HepG2 (cell line): Measurements from ENCODE around the gene PLCB4.

Source experiments
- HNF4A ChIP-seq: sonication (generic); formaldehyde crosslinking; IDR thresholded peaks from 2 replicates; pipeline ENCODE4 v1.4.0; 2020; ENCODE audit warnings: missing genetic modification reagents
- HNRNPK ChIP-seq: fragments of 200-400 bp; formaldehyde crosslinking; IDR thresholded peaks from 2 replicates; pipeline ENCODE4 v1.6.1; 2018; ENCODE audit warnings: low read length, low read depth, moderate library complexity, mild to moderate bottlenecking; ENCODE audit not compliant: poor library complexity, severe bottlenecking
- MAFK ChIP-seq, 2 experiments: IDR thresholded peaks in 1 of 2; conservative IDR thresholded peaks in 1 of 2; 2 replicates each; pipeline ENCODE4 v1.6.1; 2011; ENCODE audit warnings: improper control_type of control experiment in 2 of 2, low read length in 2 of 2
- SMARCC2 ChIP-seq: fragments of 450-650 bp; IDR thresholded peaks from 2 replicates; pipeline ENCODE4 v1.6.1; 2017; ENCODE audit warnings: antibody characterized with exemption, mild to moderate bottlenecking
- ZNF207 ChIP-seq: fragments of 450-650 bp; IDR thresholded peaks from 2 replicates; pipeline ENCODE4 v1.6.1; 2016; ENCODE audit warnings: antibody characterized with exemption, borderline replicate concordance
- TF ChIP-seq, protein P1 (sequence below): IDR thresholded peaks from 2 replicates; pipeline ENCODE4 v1.6.1; 2016; ENCODE audit warnings: low read depth, missing genetic modification reagents, missing compliant biosample characterization
- TF ChIP-seq, protein P2 (sequence below): sonication (generic); formaldehyde crosslinking; IDR thresholded peaks from 2 replicates; pipeline ENCODE4 v1.9.0; 2021; ENCODE audit warnings: missing genetic modification reagents, borderline replicate concordance

DNA sequence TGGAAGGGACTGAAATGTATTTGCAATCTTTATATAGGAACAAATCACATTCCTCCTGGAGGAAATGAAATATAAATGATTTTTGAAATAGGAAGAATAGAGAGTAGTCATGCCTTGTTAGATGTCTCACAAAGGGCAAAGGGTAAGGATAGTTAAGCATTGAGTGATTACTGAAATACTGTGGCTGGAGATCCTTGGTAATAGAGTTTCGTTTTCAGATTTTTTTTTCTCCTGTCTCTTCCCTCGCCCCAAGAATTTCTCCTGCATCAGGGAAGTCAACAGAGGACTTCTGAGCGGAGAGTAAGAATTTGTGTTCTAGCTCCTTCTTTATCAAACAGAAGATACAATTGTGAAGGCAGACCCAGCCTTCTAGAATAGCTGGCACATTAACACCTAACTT, 79.4 kb downstream of the PLCB4 start:
- TF ChIP-seq, protein P1, sequence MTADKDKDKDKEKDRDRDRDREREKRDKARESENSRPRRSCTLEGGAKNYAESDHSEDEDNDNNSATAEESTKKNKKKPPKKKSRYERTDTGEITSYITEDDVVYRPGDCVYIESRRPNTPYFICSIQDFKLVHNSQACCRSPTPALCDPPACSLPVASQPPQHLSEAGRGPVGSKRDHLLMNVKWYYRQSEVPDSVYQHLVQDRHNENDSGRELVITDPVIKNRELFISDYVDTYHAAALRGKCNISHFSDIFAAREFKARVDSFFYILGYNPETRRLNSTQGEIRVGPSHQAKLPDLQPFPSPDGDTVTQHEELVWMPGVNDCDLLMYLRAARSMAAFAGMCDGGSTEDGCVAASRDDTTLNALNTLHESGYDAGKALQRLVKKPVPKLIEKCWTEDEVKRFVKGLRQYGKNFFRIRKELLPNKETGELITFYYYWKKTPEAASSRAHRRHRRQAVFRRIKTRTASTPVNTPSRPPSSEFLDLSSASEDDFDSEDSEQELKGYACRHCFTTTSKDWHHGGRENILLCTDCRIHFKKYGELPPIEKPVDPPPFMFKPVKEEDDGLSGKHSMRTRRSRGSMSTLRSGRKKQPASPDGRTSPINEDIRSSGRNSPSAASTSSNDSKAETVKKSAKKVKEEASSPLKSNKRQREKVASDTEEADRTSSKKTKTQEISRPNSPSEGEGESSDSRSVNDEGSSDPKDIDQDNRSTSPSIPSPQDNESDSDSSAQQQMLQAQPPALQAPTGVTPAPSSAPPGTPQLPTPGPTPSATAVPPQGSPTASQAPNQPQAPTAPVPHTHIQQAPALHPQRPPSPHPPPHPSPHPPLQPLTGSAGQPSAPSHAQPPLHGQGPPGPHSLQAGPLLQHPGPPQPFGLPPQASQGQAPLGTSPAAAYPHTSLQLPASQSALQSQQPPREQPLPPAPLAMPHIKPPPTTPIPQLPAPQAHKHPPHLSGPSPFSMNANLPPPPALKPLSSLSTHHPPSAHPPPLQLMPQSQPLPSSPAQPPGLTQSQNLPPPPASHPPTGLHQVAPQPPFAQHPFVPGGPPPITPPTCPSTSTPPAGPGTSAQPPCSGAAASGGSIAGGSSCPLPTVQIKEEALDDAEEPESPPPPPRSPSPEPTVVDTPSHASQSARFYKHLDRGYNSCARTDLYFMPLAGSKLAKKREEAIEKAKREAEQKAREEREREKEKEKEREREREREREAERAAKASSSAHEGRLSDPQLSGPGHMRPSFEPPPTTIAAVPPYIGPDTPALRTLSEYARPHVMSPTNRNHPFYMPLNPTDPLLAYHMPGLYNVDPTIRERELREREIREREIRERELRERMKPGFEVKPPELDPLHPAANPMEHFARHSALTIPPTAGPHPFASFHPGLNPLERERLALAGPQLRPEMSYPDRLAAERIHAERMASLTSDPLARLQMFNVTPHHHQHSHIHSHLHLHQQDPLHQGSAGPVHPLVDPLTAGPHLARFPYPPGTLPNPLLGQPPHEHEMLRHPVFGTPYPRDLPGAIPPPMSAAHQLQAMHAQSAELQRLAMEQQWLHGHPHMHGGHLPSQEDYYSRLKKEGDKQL (CRISPR knock-in tag) = no peak
- TF ChIP-seq HNF4A (CRISPR knock-in tag) (no peak), MAFK (conservative IDR thresholded peaks at IDR 0.05 in 1 of 2, IDR thresholded peaks at IDR 0.05 in 1 of 2; ENCODE audit: low read length in 2 of 2) (no peak), HNRNPK (no peak), ZNF207 (no peak), SMARCC2 (no peak)
- TF ChIP-seq, protein P2, sequence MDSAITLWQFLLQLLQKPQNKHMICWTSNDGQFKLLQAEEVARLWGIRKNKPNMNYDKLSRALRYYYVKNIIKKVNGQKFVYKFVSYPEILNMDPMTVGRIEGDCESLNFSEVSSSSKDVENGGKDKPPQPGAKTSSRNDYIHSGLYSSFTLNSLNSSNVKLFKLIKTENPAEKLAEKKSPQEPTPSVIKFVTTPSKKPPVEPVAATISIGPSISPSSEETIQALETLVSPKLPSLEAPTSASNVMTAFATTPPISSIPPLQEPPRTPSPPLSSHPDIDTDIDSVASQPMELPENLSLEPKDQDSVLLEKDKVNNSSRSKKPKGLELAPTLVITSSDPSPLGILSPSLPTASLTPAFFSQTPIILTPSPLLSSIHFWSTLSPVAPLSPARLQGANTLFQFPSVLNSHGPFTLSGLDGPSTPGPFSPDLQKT (CRISPR knock-in tag) = no peak
